Measurements from ENCODE around the gene TIRAP. TPM values are rescaled to one million over a fixed set of nuclear protein-coding genes. Genes with fewer than 3 reads are reported as not detected.

The TIRAP gene
- total and polyA plus RNA-seq, 9 of the 15 experiments (the other 6 are each of a cell fraction or from before 2014, with no cell fraction given) = 0.60 to 8.7 (median 3.7) TPM

DNA sequence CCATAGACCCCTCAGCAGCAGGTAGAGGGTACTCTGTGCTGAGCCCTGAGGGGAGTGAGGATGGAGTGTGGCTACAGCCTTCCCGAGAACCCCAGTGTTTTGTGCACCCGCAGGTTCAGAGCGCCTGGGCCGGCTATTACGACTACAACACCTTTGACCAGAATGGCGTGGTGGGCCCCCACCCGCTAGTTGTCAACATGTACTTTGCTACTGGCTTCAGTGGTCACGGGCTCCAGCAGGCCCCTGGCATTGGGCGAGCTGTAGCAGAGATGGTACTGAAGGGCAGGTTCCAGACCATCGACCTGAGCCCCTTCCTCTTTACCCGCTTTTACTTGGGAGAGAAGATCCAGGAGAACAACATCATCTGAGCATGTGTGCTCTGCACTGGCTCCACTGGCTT, 5.6 kb upstream of the TIRAP start:
- no peak overlapping the region for H3K4me3 ChIP-seq
- H3K9me3 ChIP-seq (replicated peaks; ENCODE audit: control insufficient read depth, insufficient read depth, low read depth, low read length) = no peaks in the 10 kb centered on the region
- H4K20me1 ChIP-seq (replicated peaks; ENCODE audit: control insufficient read depth, insufficient read depth, low read length) = peaks cover 3% of the 10 kb centered on the region; the same call in 1 of the 2 replicates
- DNase-seq (ENCODE audit: extremely low read depth in 1 of 4, low spot score in 3 of 4) = no peak
- no peak for TF ChIP-seq ZNF282 (CRISPR knock-in tag; IDR thresholded peaks at IDR 0.05)
- TF ChIP-seq OTX1 (CRISPR knock-in tag; IDR thresholded peaks at IDR 0.05) = no peak
- TF ChIP-seq, protein P1, sequence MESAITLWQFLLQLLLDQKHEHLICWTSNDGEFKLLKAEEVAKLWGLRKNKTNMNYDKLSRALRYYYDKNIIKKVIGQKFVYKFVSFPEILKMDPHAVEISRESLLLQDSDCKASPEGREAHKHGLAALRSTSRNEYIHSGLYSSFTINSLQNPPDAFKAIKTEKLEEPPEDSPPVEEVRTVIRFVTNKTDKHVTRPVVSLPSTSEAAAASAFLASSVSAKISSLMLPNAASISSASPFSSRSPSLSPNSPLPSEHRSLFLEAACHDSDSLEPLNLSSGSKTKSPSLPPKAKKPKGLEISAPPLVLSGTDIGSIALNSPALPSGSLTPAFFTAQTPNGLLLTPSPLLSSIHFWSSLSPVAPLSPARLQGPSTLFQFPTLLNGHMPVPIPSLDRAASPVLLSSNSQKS (CRISPR knock-in tag; IDR thresholded peaks at IDR 0.05) = no peak
- TF ChIP-seq TBL1XR1 (IDR thresholded peaks at IDR 0.05; ENCODE audit: low read length in 2 of 2) = no peak
- no peak for TF ChIP-seq SMAD1 (IDR thresholded peaks at IDR 0.05; ENCODE audit: low read depth, low read length, partially characterized antibody)
- no peak for TF ChIP-seq ID3 (CRISPR knock-in tag; IDR thresholded peaks at IDR 0.05)
- TF ChIP-seq ID3 (tag; IDR thresholded peaks at IDR 0.05) = no peak
- TF ChIP-seq GABPA (tag; conservative IDR thresholded peaks at IDR 0.05; ENCODE audit: low read depth) = no peak
- 0 out of 4 replicates have a peak overlapping the region, but pooled peaks of 1 of the 2 experiments have one; percentile 65 for H3K9ac ChIP-seq (ENCODE audit: insufficient read depth in 1 of 2, low read depth in 2 of 2, low read length in 2 of 2)
- in situ Hi-C loops (cut with MboI) (no loop called here), intact Hi-C loops (cut with micrococcal nuclease) (no loop called here)
- H3K27me3 ChIP-seq (ENCODE audit: control insufficient read depth in 2 of 2, insufficient read depth in 2 of 2, low read length in 2 of 2) = no peaks in the 10 kb centered on the region
- peaks cover 6 to 8% of the 10 kb centered on the region in 2 experiments; a peak in 3 of 5 replicates for H3K4me1 ChIP-seq (replicated peaks in 1 of 2; ENCODE audit: control insufficient read depth in 2 of 2, insufficient read depth in 2 of 2, low read length in 2 of 2)
- peaks cover 55% of the 10 kb centered on the region for H3K36me3 ChIP-seq (ENCODE audit: control insufficient read depth, insufficient read depth, low read length)
- H3K27ac ChIP-seq (ENCODE audit: extremely low read depth, low read depth, low read length) = no peak overlapping the region
- POLR2A ChIA-PET = no interaction called here
- no peaks in the 10 kb centered on the region; the same call in 2 of the 3 replicates for H3K79me2 ChIP-seq (ENCODE audit: control insufficient read depth, insufficient read depth, low read length)
- H2AFZ ChIP-seq (ENCODE audit: low read depth, low read length) = no peak overlapping the region
- CTCF ChIA-PET (ENCODE audit: low intra/inter-chr PET ratio) = no interaction called here
- 93% methylated on average over 11 of the region's 11 CpGs for WGBS (ENCODE audit: insufficient coverage, low coverage, missing lambda C conversion rate)
- no peak for ATAC-seq
- FAIRE-seq = no peak
- no peaks in the 10 kb centered on the region for H3K9me1 ChIP-seq (ENCODE audit: control insufficient read depth, insufficient read depth, low read length)
- H3K4me2 ChIP-seq (ENCODE audit: insufficient read depth, low read length) = no peak overlapping the region
- BruUV-seq (replicated peaks) = no TSS peak

Measured in K562 (cell line).